Gastrocnemius medialis (tissue), 4 donors: ENCODE measurements around the gene TOMM40L.

Source experiments
- CTCF ChIP-seq, 5 experiments: fragments of 450-650 bp in 3 of 5; fragments of 200-600 bp in 2 of 5; sonication (generic) in 2 of 5; IDR thresholded peaks in 4 of 5; conservative IDR thresholded peaks in 1 of 5; 1 replicate in 4 of 5; 2 replicates in 1 of 5; pipeline ENCODE4 v1.5.1; 2016 to 2019; ENCODE audit warnings: antibody characterized with exemption in 5 of 5, mild to moderate bottlenecking in 3 of 5, moderate library complexity in 3 of 5
- POLR2A ChIP-seq, 2 donors: fragments of 450-650 bp; IDR thresholded peaks; one replicate each; pipeline ENCODE4 v1.6.1; 2017; ENCODE audit warnings: antibody characterized with exemption in 2 of 2, mild to moderate bottlenecking in 2 of 2, moderate library complexity in 2 of 2

- TF ChIP-seq CTCF (IDR thresholded peaks at IDR 0.05 in 4 of 5, conservative IDR thresholded peaks at IDR 0.05 in 1 of 5) (no peak), POLR2A (IDR thresholded peaks at IDR 0.05) (no peak)
These were observed 45.2 kb upstream of the TOMM40L start for GRCh38 chr1:161180639-161181038.
